HepG2 (cell line): Measurements from ENCODE around the gene GPAT3. TPM values are rescaled to one million over a fixed set of nuclear protein-coding genes. Genes with fewer than 3 reads are reported as not detected.

Experiments
- CERS6 ChIP-seq: sonication (generic); formaldehyde crosslinking; IDR thresholded peaks from 2 replicates; pipeline ENCODE4 v1.5.0; 2020; ENCODE audit warnings: missing genetic modification reagents
- HIC2 ChIP-seq: sonication (generic); formaldehyde crosslinking; IDR thresholded peaks from 2 replicates; pipeline ENCODE4 v1.9.0; 2022; ENCODE audit warnings: low read depth, missing genetic modification reagents
- HMG20A ChIP-seq: IDR thresholded peaks from 2 replicates; pipeline ENCODE4 v1.6.1; 2016; ENCODE audit warnings: borderline replicate concordance
- NFAT5 ChIP-seq: sonication (generic); formaldehyde crosslinking; IDR thresholded peaks from 2 replicates; pipeline ENCODE4 v1.4.0; 2020; ENCODE audit warnings: missing genetic modification reagents
- NFIC ChIP-seq: IDR thresholded peaks from 2 replicates; pipeline ENCODE4 v1.6.1; 2012; ENCODE audit warnings: mild to moderate bottlenecking, low read length, inconsistent platforms
- ONECUT2 ChIP-seq: sonication (generic); formaldehyde crosslinking; IDR thresholded peaks from 2 replicates; pipeline ENCODE4 v1.4.0; 2020; ENCODE audit warnings: missing genetic modification reagents
- RBAK ChIP-seq: sonication (generic); formaldehyde crosslinking; IDR thresholded peaks from 2 replicates; pipeline ENCODE4 v1.5.1; 2020; ENCODE audit warnings: mild to moderate bottlenecking, missing genetic modification reagents
- ZBTB8A ChIP-seq: sonication (generic); formaldehyde crosslinking; IDR thresholded peaks from 2 replicates; pipeline ENCODE4 v1.4.0; 2020; ENCODE audit warnings: mild to moderate bottlenecking, low read depth, missing genetic modification reagents, borderline replicate concordance
- ZNF484 ChIP-seq: sonication (generic); formaldehyde crosslinking; IDR thresholded peaks from 2 replicates; pipeline ENCODE4 v1.5.1; 2020; ENCODE audit warnings: mild to moderate bottlenecking, low read depth, missing genetic modification reagents, borderline replicate concordance
- ZNF547 ChIP-seq: sonication (generic); formaldehyde crosslinking; IDR thresholded peaks from 2 replicates; pipeline ENCODE4 v1.5.1; 2020; ENCODE audit warnings: mild to moderate bottlenecking, missing genetic modification reagents
- ZNF770 ChIP-seq: sonication (generic); formaldehyde crosslinking; IDR thresholded peaks from 2 replicates; pipeline ENCODE4 v1.5.0; 2020; ENCODE audit warnings: mild to moderate bottlenecking, missing genetic modification reagents
- ZNF816 ChIP-seq: sonication (generic); formaldehyde crosslinking; IDR thresholded peaks from 2 replicates; pipeline ENCODE4 v1.8.0; 2022; ENCODE audit warnings: missing genetic modification reagents, mild to moderate bottlenecking, borderline replicate concordance
- polyA plus RNA-seq, 8 experiments: library from polyadenylated mRNA; depleted of rRNA in 3 of 8; stranded (reverse) in 7 of 8; unstranded in 1 of 8; fragments of >200 nt; fragmentation: Illumina TruSeq in 4 of 8; extraction: Trizol in 4 of 8; gene quantifications; 2 replicates each; pipeline versions ENCODE4 v1.2.1 to v1.2.3, GENCODE V29; 2011 to 2016; ENCODE audit warnings: low read depth in 4 of 8, missing spikeins in 1 of 8, mixed read lengths in 1 of 8; ENCODE audit not compliant: insufficient read depth in 1 of 8
- total RNA-seq, 5 experiments: library from RNA; depleted of rRNA; stranded (reverse); fragments of >200 nt; fragmentation: Illumina TruSeq; extraction: Trizol; gene quantifications; 2 replicates each; pipeline ENCODE4 v1.2.3, GENCODE V29; 2016; ENCODE audit warnings: low read depth in 1 of 5
- TF ChIP-seq, protein P1 (sequence below): sonication (generic); formaldehyde crosslinking; IDR thresholded peaks from 2 replicates; pipeline ENCODE4 v1.8.0; 2022; ENCODE audit warnings: mild to moderate bottlenecking, missing genetic modification reagents, borderline replicate concordance
- TF ChIP-seq, protein P2 (sequence below): sonication (generic); formaldehyde crosslinking; IDR thresholded peaks from 2 replicates; pipeline ENCODE4 v1.8.0; 2022; ENCODE audit warnings: low read depth, missing genetic modification reagents

Gene GPAT3
- total and polyA plus RNA-seq, 2 of the 13 experiments (the other 11 are each of a cell fraction or from before 2014, with no cell fraction given) = 2.4 to 2.6 TPM

DNA sequence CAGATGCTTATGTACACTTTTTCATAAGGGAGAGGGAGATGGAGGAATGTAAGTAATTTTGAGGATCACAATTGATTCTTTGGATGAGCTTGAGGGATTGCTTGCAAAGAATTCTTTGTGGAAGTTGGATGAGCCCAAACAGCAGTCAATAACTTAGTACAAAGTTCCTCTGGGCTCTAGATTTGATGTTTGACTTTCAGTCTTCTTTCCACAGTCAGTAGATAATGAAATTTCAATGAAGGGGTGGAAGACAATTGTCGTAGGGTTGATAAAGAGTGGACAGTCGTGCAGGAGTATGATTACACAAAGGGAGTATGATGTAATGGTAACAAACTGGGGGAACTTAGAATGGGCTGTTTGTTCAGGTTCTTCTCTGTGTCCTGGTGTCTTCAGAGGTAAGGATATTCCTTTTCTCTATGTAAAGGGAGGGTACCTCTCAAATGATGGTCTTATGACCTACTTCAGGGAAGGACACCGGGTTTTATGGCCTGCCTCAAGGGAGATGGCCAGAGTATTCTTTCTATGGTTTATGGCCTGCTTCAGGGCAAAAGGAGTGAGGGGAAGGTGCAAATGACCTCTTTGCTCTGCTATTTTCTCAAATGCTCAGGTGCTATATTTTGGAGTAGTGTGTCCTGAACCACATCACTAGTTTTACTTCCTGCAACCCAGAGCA is 49.3 kb upstream of the GPAT3 start (continued):
- TF ChIP-seq ZNF770 (CRISPR knock-in tag) = no peak
- peak; percentile 76 for TF ChIP-seq ONECUT2 (CRISPR knock-in tag)
- no peak for TF ChIP-seq NFAT5
- TF ChIP-seq NFIC = 0 out of 2 replicates have a peak, but pooled peaks have one; percentile 14
- TF ChIP-seq ZNF816 (CRISPR knock-in tag) = no peak
- TF ChIP-seq ZBTB8A (CRISPR knock-in tag) = no peak
- 0 out of 2 replicates have a peak, but pooled peaks have one; percentile 13 for TF ChIP-seq HMG20A
- TF ChIP-seq, protein P1, sequence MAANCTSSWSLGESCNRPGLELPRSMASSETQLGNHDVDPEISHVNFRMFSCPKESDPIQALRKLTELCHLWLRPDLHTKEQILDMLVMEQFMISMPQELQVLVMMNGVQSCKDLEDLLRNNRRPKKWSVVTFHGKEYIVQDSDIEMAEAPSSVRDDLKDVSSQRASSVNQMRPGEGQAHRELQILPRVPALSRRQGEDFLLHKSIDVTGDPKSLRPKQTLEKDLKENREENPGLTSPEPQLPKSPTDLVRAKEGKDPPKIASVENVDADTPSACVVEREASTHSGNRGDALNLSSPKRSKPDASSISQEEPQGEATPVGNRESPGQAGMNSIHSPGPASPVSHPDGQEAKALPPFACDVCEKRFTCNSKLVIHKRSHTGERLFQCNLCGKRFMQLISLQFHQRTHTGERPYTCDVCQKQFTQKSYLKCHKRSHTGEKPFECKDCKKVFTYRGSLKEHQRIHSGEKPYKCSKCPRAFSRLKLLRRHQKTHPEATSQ (CRISPR knock-in tag) = peak; percentile 22; the same call in 1 of the 2 replicates
- no peak for TF ChIP-seq ZNF547 (CRISPR knock-in tag)
- TF ChIP-seq HIC2 (CRISPR knock-in tag) = no peak
- TF ChIP-seq RBAK (CRISPR knock-in tag) = no peak
- TF ChIP-seq, protein P2, sequence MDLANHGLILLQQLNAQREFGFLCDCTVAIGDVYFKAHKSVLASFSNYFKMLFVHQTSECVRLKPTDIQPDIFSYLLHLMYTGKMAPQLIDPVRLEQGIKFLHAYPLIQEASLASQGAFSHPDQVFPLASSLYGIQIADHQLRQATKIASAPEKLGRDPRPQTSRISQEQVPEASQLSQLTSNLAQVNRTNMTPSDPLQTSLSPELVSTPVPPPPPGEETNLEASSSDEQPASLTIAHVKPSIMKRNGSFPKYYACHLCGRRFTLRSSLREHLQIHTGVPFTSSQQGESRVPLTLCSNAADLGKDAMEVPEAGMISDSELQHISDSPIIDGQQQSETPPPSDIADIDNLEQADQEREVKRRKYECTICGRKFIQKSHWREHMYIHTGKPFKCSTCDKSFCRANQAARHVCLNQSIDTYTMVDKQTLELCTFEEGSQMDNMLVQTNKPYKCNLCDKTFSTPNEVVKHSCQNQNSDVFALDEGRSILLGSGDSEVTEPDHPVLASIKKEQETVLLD (CRISPR knock-in tag) = no peak
- no peak for TF ChIP-seq ZNF484 (CRISPR knock-in tag)
- TF ChIP-seq CERS6 (CRISPR knock-in tag) = no peak
